GM19467 (cell line): ENCODE results near the gene ACTR3.

Source experiments
- ATAC-seq: cut with Tn5 transposase; IDR thresholded peaks from one replicate; pipeline ENCODE4 v1.9.1; 2021; ENCODE audit warnings: mild to moderate bottlenecking, moderate library complexity; ENCODE audit not compliant: unreplicated experiment

Gene ACTR3

GRCh38 chr2:113996671-113997594 is 107.0 kb downstream of the ACTR3 start:
- no peak for ATAC-seq

GRCh38 chr2:114001152-114001551 is 111.3 kb downstream of the ACTR3 start:
- no peak for ATAC-seq

- ATAC-seq: no peak
These were observed 112.0 kb downstream of the ACTR3 start for GRCh38 chr2:114001937-114002336.

- no peak for ATAC-seq
These were observed 115.4 kb downstream of the ACTR3 start for GRCh38 chr2:114005110-114005783.

- ATAC-seq: no peak
These were observed 116.6 kb downstream of the ACTR3 start for GRCh38 chr2:114006460-114006859.

- no peak for ATAC-seq
These were observed 117.5 kb downstream of the ACTR3 start for GRCh38 chr2:114007436-114007835.

- no peak for ATAC-seq
These were observed 118.8 kb downstream of the ACTR3 start for GRCh38 chr2:114008720-114009119.

- no peak for ATAC-seq
These were observed 119.5 kb downstream of the ACTR3 start for GRCh38 chr2:114009205-114009944.

GRCh38 chr2:114010001-114010400 is 120.1 kb downstream of the ACTR3 start:
- ATAC-seq: no peak

- no peak for ATAC-seq
These were observed 121.8 kb downstream of the ACTR3 start for GRCh38 chr2:114011713-114012112.
